ENCODE measurements around the gene RPS6KC1.
"Not testable (repeated sequence)": the region's sequence is repeated elsewhere in the genome, so short reads cannot be mapped to it uniquely, and the experiment has no call there.

The RPS6KC1 gene

DNA sequence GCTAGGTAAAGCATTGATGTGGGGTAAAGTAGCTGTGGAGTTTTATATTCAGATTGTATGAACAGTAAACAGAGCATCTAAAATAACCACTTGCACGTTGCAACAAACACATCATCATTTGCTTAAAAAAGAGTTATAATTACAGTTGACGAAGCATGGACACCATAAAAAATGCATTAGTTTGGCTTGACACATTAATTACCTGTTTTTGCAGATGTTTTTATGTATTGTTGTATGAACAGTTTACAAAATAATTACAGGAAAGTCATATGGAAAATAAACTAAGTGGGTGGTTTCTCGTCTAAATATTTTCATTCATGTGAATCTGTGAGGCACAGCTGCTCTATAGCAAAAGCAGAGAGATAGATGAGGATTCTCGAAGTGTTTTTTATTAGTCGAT, 108.3 kb downstream of the RPS6KC1 start:
- no peak for DNase-seq

DNA sequence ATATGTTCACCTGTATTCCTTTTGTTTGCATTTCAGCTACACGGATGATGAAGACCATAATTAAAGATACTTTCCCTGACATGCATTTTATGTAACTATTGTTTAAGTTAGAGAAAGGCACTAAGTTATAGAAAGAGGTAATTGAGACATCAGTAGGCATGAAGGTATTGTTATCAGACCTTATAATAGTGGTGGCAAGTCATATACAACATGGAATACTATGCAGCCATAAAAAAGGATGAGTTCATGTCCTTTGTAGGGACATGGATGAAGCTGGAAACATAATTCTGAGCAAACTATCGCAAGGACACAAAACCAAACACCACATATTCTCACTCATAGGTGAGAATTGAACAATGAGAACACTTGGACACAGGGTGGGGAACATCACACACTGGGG, 109.4 kb downstream of the RPS6KC1 start:
- not testable (repeated sequence) for DNase-seq

DNA sequence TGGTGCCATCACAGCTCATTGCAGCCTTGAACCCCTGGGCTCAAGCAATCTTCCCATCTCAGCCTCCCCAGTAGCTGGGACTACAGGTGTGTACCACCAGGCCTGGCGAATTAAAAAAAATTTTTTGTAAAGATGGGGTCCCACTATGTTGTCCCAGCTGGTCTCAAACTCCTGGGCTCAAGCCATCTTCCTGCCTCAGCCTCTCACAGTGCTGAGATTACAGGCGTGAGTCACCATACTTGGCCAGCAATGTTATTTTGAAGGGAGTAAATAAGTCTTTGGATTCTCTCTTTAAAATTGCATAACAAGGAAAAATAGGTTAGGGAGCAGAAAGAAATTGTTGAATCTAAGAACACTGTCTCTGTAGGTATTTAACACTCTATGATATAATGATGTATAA, 111.3 kb downstream of the RPS6KC1 start:
- no peak for DNase-seq

DNA sequence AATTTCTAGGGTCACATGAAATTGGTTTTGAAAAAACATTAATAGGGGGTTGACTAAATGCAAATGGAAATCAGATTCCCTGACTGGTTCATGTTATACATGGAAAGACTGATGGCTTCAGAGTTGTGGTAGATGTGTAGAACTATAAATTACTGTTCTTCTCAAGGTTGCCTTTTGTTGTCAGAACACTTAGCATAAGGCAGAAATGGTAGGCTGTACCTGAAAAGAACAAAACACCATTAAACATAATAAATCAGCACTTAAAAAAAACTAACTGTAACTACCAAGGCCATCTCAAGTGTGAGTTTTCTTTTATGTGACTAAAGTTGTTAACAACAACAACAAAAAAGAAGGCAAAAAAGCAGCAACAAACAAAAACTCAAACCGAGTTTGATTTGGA, 111.8 kb downstream of the RPS6KC1 start:
- no peak for DNase-seq

DNA sequence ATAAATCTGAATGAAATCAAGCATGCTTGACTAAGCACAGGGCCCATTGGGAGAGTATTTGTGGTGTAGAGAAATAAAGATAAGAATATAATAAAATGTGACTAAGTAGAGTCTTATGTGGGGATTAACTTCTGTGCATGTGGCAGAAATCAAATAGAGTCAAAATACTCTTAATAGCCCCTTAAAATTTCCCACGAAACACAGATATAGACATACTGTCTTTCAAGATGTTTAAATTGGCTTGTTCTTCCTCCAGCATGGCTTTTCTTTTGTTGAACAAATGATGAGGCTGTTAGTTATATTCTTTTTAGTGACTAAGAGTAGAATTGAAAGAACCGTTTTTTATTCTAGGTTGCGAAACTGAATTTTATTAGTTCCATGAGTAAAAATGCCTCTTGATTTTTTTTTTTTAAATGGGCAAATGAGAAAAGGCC, 112.3 kb downstream of the RPS6KC1 start:
- DNase-seq: no peak

DNA sequence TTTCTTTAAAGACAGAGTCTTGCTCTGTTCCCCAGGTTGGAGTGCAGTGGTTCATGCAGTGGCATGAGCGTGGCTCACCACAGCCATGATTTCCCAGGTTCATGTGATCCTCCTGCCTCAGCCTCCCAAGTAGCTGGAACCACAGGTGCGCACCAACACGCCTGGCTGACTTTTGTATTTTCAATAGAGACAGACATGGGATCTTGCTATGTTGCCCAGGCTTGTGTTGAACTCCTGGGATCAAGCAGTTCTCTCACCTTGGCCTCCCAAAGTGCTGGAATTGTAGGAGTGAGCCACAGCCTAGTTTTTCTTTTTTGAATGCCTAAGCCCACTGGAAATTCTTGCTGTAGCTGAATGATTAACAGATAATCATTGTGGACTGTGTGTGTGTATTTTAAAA, 113.5 kb downstream of the RPS6KC1 start:
- DNase-seq: no peak

DNA sequence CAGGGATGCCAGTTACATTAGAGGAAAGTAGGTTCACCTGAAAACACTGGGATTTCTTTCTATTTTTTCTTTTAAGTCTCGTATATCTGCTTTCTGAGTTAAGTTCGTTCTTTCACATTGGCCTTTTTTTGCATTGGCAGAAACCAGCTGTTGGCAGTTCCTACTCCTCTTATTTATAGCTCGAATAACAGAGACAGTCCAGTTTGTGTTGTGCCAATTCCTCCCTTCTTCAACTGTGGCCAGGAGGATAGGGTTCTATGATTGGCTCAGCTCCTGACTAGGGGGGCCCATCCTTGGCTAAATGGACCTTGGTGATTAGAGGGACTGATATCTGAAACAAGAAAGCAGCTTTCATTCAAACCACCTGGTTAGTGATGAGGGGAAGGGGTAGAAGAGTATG, 115.8 kb downstream of the RPS6KC1 start:
- DNase-seq: no peak

DNA sequence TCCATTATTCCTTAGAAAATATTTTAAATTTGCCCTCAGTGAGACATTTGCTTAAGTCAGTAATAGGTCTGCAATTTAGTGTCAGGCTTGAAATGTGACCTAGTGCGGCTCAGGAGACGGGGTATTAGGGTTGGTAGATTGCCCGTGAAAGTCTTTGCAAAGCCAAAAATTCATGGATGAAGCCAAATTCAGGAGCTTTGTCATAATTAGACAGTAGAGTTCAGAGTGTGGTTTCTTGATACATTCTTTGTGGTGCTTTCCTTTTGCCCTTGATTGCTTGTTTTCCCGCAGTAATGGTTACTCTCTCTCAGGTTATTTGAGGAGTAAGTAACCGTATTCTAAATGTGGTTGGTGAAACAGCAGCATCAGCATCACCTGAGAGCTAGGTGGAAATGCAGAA, 120.7 kb downstream of the RPS6KC1 start:
- DNase-seq: no peak

DNA sequence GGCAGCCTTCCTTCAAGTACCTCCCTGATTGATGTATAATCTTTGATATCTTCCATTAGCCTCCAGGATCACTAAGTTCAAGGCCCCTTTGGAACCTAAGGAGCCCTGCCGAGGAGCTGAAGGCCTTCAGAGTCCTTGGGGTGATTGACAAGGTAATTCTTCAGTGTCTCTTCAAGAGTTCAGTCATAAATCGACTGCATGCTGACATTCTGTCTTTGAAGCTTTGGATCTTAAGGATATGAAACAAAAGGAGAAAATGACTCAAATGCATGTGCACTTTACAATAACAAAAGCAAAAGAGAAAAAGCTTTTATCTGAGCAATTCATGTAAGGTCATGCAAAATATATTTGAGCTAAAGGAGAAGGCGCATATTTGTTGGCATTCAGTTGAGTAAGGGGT, 125.3 kb downstream of the RPS6KC1 start:
- no peak for DNase-seq

DNA sequence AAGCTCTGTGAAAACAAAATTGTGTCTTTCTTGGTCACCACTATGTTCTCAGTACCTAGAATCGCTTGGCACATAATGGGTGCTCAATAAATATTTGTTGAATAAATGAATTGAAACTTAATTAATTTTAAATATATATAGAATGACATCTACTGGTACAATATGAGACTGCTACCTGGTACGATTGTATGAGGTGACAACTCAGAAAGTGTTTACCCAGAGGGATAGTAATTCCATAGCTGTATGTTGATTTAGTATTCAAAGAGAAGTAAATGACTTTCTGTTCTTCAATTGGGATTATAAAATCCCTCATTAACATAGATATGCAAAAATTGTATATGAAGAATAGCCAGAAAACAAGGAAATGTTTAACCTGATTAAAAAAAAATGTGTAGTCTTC, 128.7 kb downstream of the RPS6KC1 start:
- no peak for DNase-seq

DNA sequence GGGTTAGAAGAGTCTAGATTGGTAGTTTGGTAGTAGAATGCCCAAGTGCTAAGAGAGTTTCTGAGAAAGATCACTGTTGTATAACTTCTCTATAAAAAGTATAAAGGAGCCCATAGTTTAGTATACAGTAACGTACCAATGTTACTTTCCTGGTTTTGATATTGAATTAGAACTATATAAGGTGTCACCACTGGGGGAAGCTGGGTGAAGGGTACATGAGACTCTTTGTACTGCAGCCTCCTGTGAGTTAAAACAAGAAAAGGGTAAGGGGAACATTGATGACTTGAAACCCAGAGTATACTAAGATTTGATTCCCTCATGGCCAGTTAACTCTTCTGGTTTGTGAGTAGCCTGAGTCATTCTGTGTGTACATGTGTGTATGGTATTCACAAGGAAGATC, 129.8 kb downstream of the RPS6KC1 start:
- DNase-seq: no peak

DNA sequence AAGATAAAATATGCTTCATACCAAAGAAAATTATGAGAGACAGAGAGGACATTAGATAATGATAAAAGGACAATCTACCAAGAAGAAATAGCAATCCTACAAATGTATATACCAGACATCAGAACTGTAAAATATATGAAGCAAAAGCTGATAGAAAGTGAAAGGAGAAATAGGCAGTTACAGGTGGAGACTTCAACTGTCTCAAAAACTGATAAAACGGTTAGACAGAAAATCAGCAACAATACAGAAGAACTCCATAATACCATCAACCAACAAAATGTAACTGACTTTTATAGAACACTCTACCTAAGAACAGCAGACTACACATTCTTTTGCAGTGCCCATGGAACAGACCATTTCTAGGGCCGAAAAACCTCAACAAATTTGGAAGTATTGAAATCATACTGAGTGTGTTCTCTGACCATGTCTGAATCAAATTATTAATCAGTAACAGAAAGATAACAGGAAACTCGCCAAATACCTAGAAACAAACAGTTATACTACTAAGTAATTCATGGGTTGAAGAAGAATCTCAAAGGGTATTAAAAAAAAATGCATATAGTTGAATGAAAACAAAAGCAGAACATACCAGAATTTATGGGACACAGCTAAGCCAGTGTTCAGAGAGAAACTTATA, 132.1 kb downstream of the RPS6KC1 start:
- no peak for DNase-seq

DNA sequence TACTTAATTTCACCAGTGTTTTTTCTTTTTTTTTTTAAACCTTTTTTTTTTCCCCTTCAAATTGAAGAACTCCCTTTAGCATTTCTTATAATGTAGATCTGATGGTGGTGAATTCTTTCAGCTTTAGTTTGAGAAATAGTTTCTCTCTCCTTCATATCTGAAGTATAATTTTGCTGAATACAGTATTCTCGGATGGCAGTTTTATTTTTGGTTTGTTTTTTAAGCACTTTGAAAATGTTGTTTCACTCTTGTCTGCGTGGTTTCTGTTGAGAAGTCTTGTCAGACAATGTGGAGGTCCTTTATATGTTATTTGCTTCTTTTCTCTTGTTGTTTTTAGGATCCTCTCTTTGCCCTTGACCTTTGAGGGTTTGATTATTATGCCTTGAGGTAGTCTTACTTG, 135.1 kb downstream of the RPS6KC1 start:
- DNase-seq: no peak

DNA sequence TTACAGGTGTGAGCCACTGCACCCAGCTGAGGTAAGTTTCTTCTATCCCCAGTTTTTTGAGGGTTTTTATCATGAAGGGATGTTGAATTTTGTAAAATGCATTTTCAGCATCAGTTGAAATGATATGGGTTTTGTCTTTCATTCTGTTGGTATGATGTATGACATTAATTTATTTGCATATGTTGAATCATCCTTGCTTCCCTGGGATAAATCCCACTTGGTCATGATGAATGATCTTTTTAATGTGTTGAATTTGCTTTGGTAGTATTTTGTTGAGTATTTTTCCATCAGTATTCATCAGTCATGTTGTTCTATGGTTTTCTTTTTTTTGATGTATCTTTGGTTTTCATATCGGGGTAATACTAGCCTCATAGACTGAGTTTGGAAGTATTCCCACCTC, 141.0 kb downstream of the RPS6KC1 start:
- DNase-seq: no peak

DNA sequence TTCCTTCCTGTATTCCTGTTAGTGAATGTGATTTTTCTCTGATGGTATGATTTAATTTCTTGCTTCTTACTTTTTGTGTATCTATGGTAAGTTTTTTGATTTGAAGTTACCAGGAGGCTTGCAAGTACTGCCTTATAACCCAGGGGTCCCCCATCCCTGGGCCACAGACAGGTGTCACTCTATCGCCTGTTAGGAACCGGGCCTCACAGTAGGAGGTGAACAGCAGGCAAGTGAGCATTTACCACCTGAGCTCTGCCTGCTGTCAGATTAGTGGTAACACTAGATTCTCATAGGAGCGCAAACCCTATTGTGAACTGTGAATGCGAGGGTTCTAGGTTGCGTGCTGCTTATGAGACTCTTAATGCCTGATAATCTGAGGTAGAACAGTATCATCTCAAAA, 143.3 kb downstream of the RPS6KC1 start:
- DNase-seq: no peak

DNA sequence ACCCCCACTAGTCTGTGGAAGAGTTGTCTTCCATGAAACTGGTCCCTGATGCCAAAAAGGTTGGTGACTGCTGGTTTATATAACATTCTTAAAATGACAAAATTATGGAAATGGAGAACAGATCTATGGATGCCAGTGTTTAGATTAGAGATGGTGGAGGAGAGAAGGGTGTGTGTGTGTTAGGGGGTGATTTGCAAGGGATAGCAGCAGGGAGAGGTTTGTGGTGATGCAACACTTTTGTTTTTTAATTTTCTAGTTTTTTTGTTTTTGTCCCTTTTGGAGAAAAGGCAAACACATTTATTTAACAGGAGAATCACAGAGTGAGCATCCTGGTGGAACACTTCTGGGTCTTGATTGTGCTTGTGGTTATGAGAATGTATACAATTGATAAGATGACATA, 143.8 kb downstream of the RPS6KC1 start:
- DNase-seq: no peak

DNA sequence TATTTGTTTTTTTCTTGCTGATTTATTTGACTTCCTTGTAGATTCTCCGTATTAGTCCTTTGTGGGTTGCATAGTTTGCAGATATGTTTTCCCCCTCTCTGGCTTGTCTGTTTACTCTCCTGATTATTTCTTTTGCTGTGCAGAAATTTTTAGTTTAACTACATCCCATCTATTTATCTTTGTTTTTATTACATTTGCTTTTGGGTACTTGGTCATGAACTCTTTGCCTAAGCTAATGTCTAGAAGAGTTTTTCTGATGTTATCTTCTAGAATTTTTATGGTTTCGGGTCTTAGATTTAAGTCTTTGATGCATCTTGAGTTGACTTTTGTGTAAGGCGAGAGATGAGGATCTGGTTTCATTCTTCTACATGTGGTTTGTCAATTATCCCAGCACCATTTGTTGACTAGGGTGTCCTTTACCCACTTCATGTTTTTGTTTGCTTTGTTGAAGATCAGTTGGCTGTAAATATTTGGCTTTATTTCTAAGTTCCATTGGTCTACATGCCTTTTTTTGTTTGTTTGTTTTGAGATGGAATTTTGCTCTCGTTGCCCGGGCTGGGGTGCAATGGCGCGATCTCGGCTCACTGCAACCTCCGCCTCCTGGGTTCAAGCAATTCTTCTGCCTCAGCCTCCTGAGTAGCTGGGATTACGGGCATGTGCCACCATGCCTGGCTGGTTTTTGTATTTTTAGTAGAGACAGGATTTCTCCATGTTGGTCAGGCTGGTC, 145.4 kb downstream of the RPS6KC1 start:
- DNase-seq: peak; percentile 23

DNA sequence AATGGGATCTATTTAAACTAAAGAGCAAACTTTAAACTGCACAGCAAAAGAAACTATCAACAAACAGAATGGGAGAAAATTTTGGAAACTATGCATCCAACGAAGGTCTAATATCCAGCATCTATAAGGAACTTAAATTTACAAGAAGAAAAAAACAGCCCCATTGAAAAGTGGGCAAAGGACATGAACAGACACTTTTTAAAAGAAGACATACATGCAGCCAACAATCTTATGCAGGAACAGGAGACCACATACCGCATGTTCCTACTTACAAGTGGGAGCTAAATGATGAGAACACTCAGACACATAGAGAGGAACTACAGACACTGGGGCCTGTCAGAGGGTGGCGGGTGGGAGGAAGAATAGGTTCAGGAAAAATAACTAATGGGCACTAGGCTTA, 149.6 kb downstream of the RPS6KC1 start:
- DNase-seq: no peak

DNA sequence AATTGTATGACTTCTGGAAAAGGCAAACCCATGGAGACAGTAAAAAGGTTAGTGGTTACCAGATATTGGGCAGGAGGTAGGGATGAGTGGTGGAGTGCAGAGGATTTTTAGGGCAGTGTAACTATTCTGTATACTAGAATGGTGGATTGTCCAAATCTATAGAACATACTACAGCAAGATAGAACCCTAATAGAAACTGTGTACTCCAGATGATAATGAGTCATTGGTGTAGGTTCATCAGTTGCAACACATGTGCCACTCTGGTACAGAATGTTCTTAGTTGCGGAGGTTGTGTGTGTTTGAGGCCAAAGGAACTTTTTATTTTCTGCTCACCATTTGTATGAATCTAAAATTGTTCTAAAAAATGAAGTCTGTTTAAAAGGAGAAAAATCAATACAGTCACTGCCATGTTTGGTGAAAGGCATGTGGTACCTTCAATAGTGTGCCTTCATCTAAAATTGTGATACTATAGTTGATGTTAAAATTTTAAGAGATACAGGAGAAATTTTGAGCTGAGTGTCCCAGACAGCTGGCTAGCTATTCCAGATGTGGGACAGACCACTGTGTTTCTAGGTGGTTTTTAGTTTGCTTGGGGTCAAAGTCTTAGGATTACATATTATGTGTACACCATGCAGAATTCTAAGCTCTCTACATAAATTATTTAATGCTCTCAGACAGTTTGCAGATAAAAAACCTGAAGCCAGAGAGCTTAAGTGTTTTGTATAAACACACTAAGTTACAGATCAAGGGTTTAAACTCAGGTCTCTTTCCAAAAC, 150.5 kb downstream of the RPS6KC1 start:
- no peak for DNase-seq

DNA sequence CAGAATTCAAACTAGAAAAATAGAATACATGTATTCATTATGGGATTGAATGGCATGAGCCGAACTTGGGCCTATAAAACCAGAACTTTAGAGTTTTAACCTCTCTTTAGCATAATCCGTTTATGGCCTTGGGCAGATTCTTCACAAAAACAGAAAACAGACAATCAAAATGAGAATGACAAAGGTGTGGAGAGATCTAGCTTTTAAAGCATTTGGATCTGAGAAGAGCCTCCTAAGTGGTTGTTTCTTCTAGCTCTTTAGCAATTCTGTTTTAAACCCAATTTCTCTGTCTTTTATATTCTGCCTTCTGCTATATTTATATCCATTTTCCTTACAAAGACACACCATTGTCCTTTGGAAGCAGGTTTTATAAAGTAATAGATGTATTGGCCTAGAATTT, 160.2 kb downstream of the RPS6KC1 start:
- DNase-seq: no peak

DNA sequence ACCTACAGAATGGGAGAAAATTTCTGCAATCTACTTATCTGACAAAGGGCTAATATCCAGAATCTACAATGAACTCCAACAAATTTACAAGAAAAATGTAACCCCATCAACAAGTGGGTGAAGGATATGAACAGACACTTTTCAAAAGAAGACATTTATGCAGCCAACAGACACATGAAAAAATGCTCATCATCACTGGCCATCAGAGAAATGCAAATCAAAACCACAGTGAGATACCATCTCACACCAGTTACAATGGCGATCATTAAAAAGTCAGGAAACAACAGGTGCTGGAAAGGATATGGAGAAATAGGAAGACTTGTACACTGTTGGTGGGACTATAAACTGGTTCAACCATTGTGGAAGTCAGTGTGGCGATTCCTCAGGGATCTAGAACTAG, 168.0 kb downstream of the RPS6KC1 start:
- not testable (repeated sequence) for DNase-seq

DNA sequence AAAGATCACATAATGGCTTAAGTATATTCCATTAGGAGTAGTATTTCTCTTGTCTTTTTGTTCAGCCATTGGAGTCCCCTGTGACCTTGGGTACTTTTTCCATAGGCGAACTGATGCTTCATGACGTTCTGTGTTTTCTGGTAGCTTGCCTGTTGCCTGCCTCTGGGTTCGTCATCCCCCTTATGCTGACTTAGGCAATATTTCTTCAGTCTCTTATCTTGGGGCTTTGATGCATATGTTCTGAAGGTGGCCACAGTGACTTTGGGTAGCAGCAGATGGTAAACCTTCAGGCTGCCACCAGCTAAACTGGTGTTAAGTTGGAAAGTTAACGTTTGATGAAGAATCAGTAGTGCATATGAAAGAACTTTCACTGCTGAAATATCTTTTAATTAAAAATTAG, 170.2 kb downstream of the RPS6KC1 start:
- no peak for DNase-seq

DNA sequence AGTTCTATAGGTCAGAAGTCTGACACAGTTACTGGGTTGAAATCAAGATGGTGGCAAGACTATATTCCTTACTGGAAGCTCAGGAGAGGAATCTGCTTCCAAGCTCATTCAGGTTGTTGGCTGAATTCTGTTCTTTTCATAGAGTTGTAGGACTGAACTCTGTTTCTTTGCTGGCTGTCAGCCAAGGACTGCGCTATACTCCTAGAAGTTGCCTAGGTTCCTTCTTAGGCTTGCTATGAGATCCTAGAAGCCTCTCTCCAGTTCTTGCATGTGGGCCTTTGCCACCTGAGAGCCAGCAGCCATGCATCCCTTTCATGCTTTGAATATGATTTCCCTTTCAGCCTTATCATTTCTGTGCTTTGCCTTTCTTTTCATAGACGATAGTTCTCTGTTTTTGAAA, 176.4 kb downstream of the RPS6KC1 start:
- DNase-seq: no peak

DNA sequence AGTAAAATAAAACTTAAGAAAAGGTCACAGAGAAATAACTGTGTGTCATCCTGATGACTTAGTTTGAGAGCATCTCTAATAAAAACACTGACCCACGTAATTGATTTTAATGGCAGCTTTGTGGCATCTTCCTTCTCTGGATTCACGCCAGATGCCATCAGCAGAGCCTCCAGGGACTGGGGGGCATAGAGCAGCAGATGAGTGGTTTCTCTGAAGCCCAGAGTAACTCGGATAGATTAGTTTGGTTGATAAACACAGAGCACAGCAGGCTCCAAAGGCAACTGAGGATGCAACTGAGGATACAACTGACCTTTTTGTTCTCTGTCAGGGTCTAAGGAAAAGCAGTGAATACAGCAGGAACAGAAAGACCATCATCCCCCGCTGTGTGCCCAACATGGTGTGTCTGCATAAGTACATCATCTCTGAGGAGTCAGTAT, 180.8 kb downstream of the RPS6KC1 start:
- no peak for DNase-seq

All from NCI-H2029 (cell line).